ENCODE measurements around the gene SYNE2.
"Not testable (repeated sequence)": the region's sequence is repeated elsewhere in the genome, so short reads cannot be mapped to it uniquely, and the experiment has no call there.

SYNE2 gene

GRCh38 chr14:64040044-64040443 lies 187.2 kb downstream of the SYNE2 start:
- ATAC-seq (no peak), DNase-seq (no peak)
- no peak overlapping the region for H3K27ac Mint-ChIP-seq
- peaks cover 13 to 14% of the 10 kb centered on the region in 2 donors for H3K9me3 Mint-ChIP-seq
- no peak overlapping the region for H3K4me3 Mint-ChIP-seq
- H3K4me1 Mint-ChIP-seq: no peaks in the 10 kb centered on the region
- no peaks in the 10 kb centered on the region for H3K27me3 Mint-ChIP-seq

- H3K4me1 Mint-ChIP-seq, H3K4me3 Mint-ChIP-seq, H3K27ac Mint-ChIP-seq, ATAC-seq, DNase-seq, H3K27me3 Mint-ChIP-seq: not testable (repeated sequence)
- peaks cover 13 to 14% of the 10 kb centered on the region in 2 donors for H3K9me3 Mint-ChIP-seq
Measured at GRCh38 chr14:64043296-64043695, 190.5 kb downstream of the SYNE2 start.

GRCh38 chr14:64045091-64045490 lies 192.3 kb downstream of the SYNE2 start:
- Mint-ChIP-seq H3K27ac (no peak overlapping the region), H3K4me3 (no peak overlapping the region), H3K9me3 (peaks cover 13 to 14% of the 10 kb centered on the region in 2 donors), H3K4me1 (no peaks in the 10 kb centered on the region), H3K27me3 (no peaks in the 10 kb centered on the region)
- no peak for DNase-seq
- ATAC-seq: no peak

- DNase-seq (no peak), ATAC-seq (no peak)
- H3K9me3 Mint-ChIP-seq: no peaks in the 10 kb centered on the region
- H3K4me3 Mint-ChIP-seq: no peak overlapping the region
- H3K4me1 Mint-ChIP-seq: no peaks in the 10 kb centered on the region
- H3K27ac Mint-ChIP-seq: no peak overlapping the region
- H3K27me3 Mint-ChIP-seq: no peaks in the 10 kb centered on the region
Measured at GRCh38 chr14:64049616-64050381, 197.0 kb downstream of the SYNE2 start.

GRCh38 chr14:64053694-64054669 lies 201.2 kb downstream of the SYNE2 start:
- DNase-seq: no peak
- Mint-ChIP-seq H3K4me1 (no peaks in the 10 kb centered on the region), H3K4me3 (no peak overlapping the region), H3K9me3 (no peaks in the 10 kb centered on the region), H3K27me3 (no peaks in the 10 kb centered on the region), H3K27ac (no peak overlapping the region)
- ATAC-seq: no peak

GRCh38 chr14:64059454-64060198 lies 206.8 kb downstream of the SYNE2 start:
- DNase-seq (no peak), ATAC-seq (no peak)
- no peaks in the 10 kb centered on the region for H3K4me1 Mint-ChIP-seq
- no peak overlapping the region for H3K4me3 Mint-ChIP-seq
- no peaks in the 10 kb centered on the region for H3K27me3 Mint-ChIP-seq
- no peaks in the 10 kb centered on the region for H3K9me3 Mint-ChIP-seq
- H3K27ac Mint-ChIP-seq: peak overlapping the region in 1 of 2 donors; percentile 40

GRCh38 chr14:64060199-64060545 lies 207.4 kb downstream of the SYNE2 start:
- H3K4me1 Mint-ChIP-seq: no peaks in the 10 kb centered on the region
- H3K27ac Mint-ChIP-seq: peak overlapping the region; percentile 40 to 42
- DNase-seq (no peak), ATAC-seq (no peak)
- no peak overlapping the region for H3K4me3 Mint-ChIP-seq
- H3K27me3 Mint-ChIP-seq: no peaks in the 10 kb centered on the region
- no peaks in the 10 kb centered on the region for H3K9me3 Mint-ChIP-seq

GRCh38 chr14:64060648-64061096 lies 207.9 kb downstream of the SYNE2 start:
- DNase-seq (no peak), ATAC-seq (no peak)
- H3K4me3 Mint-ChIP-seq: no peak overlapping the region
- H3K9me3 Mint-ChIP-seq: no peaks in the 10 kb centered on the region
- H3K4me1 Mint-ChIP-seq: no peaks in the 10 kb centered on the region
- H3K27ac Mint-ChIP-seq: no peak overlapping the region
- H3K27me3 Mint-ChIP-seq: no peaks in the 10 kb centered on the region

- Mint-ChIP-seq H3K4me1 (no peaks in the 10 kb centered on the region), H3K4me3 (no peak overlapping the region), H3K27ac (no peak overlapping the region), H3K27me3 (no peaks in the 10 kb centered on the region), H3K9me3 (no peaks in the 10 kb centered on the region)
- DNase-seq (no peak), ATAC-seq (no peak)
Measured at GRCh38 chr14:64061115-64061514, 208.3 kb downstream of the SYNE2 start.

- Mint-ChIP-seq H3K4me1 (no peaks in the 10 kb centered on the region), H3K4me3 (no peak overlapping the region), H3K9me3 (no peaks in the 10 kb centered on the region), H3K27me3 (no peaks in the 10 kb centered on the region), H3K27ac (no peak overlapping the region)
- no peak for DNase-seq
- ATAC-seq: no peak
Measured at GRCh38 chr14:64061706-64062105, 208.9 kb downstream of the SYNE2 start.

GRCh38 chr14:64062381-64063115 lies 209.7 kb downstream of the SYNE2 start:
- Mint-ChIP-seq H3K27ac (no peak overlapping the region), H3K4me1 (no peaks in the 10 kb centered on the region), H3K9me3 (no peaks in the 10 kb centered on the region), H3K4me3 (no peak overlapping the region), H3K27me3 (no peaks in the 10 kb centered on the region)
- ATAC-seq: no peak
- DNase-seq: no peak

- H3K9me3 Mint-ChIP-seq: no peaks in the 10 kb centered on the region
- no peak overlapping the region for H3K4me3 Mint-ChIP-seq
- no peaks in the 10 kb centered on the region for H3K4me1 Mint-ChIP-seq
- DNase-seq (no peak), ATAC-seq (no peak)
- no peak overlapping the region for H3K27ac Mint-ChIP-seq
- H3K27me3 Mint-ChIP-seq: no peaks in the 10 kb centered on the region
Measured at GRCh38 chr14:64064447-64064846, 211.6 kb downstream of the SYNE2 start.

GRCh38 chr14:64069634-64070359 lies 217.0 kb downstream of the SYNE2 start:
- no peak for DNase-seq
- Mint-ChIP-seq H3K27me3 (no peaks in the 10 kb centered on the region), H3K4me1 (no peaks in the 10 kb centered on the region), H3K27ac (no peak overlapping the region), H3K4me3 (no peak overlapping the region), H3K9me3 (no peaks in the 10 kb centered on the region)
- ATAC-seq: no peak

GRCh38 chr14:64074961-64075612 lies 222.3 kb downstream of the SYNE2 start:
- DNase-seq (no peak), ATAC-seq (no peak)
- Mint-ChIP-seq H3K4me3 (no peak overlapping the region), H3K4me1 (no peaks in the 10 kb centered on the region), H3K9me3 (no peaks in the 10 kb centered on the region), H3K27me3 (no peaks in the 10 kb centered on the region), H3K27ac (no peak overlapping the region)

Data from stimulated activated naive CD8-positive, alpha-beta T cell treated with anti-CD3 and anti-CD28 coated beads, Interleukin-15, amount 100 ng/mL, for 72 hours (primary cell).